Activated CD8-positive, alpha-beta T cell treated with anti-CD3 and anti-CD28 coated beads for 36 hours (primary cell): ENCODE data around the gene RNF151. TPM values are rescaled to one million over a fixed set of nuclear protein-coding genes. Genes with fewer than 3 reads are reported as not detected.

Experiments used
- ATAC-seq: fragments of 200-7000 bp; cut with Tn5 transposase; one replicate; pipeline ENCODE4 v1.10.0; 2021; ENCODE audit warnings: mild to moderate bottlenecking, moderate library complexity
- CTCF ChIA-PET: fragments of 350-600 bp; sonication (Branson Sonifier 250); formaldehyde crosslinking; loops from one replicate; lab custom pipeline; 2021; ENCODE audit warnings: antibody characterized with exemption; lab: Charles Lee
- POLR2A ChIA-PET: fragments of 350-600 bp; sonication (Branson Sonifier 250); formaldehyde crosslinking; loops from one replicate; lab custom pipeline; 2021; ENCODE audit warnings: antibody characterized with exemption; lab: Charles Lee
- DNase-seq: peaks from one replicate; pipeline ENCODE4 v3.0.0-alpha.2; 2020
- H3K27ac Mint-ChIP-seq: one replicate; pipeline ENCODE4 v1.8.0; 2021; ENCODE audit warnings: mild to moderate bottlenecking, mixed read lengths
- H3K27me3 Mint-ChIP-seq: one replicate; pipeline ENCODE4 v1.8.0; 2021; ENCODE audit warnings: mixed read lengths
- H3K36me3 Mint-ChIP-seq: one replicate; pipeline ENCODE4 v1.8.0; 2021; ENCODE audit warnings: low read depth, mixed read lengths
- H3K4me1 Mint-ChIP-seq: one replicate; pipeline ENCODE4 v1.8.0; 2021; ENCODE audit warnings: low read depth, mixed read lengths
- H3K4me3 Mint-ChIP-seq: one replicate; pipeline ENCODE4 v1.8.0; 2021; ENCODE audit warnings: mild to moderate bottlenecking, moderate library complexity, mixed read lengths
- H3K9me3 Mint-ChIP-seq: one replicate; pipeline ENCODE4 v1.8.0; 2021; ENCODE audit warnings: mixed read lengths
- intact Hi-C: fragments of 100-400 bp; cut with micrococcal nuclease; formaldehyde crosslinking; loops from one replicate; pipeline ENCODE4 v1.10.0; 2022
- total RNA-seq, 2 experiments: library from RNA; stranded (reverse); gene quantifications; one replicate each; pipeline ENCODE4 v1.2.3, GENCODE V29; 2021
- TF ChIP-seq, protein P1 (sequence below): fragments of 200-600 bp; IDR thresholded peaks from one replicate; pipeline ENCODE4 v1.8.0; 2022; ENCODE audit warnings: antibody characterized with exemption, mild to moderate bottlenecking

RNF151 gene
- total RNA-seq, 2 experiments from 2014 or later, result not detected

GRCh38 chr16:1984347-1985225 is 17.9 kb downstream of the RNF151 start:
- Mint-ChIP-seq H3K27ac (peak overlapping the region; percentile 30), H3K4me3 (peak overlapping the region; percentile 89), H3K36me3 (peaks cover 16% of the 10 kb centered on the region), H3K27me3 (peaks cover 44% of the 10 kb centered on the region), H3K9me3 (no peaks in the 10 kb centered on the region), H3K4me1 (peaks cover 19% of the 10 kb centered on the region)
- TF ChIP-seq, protein P1, sequence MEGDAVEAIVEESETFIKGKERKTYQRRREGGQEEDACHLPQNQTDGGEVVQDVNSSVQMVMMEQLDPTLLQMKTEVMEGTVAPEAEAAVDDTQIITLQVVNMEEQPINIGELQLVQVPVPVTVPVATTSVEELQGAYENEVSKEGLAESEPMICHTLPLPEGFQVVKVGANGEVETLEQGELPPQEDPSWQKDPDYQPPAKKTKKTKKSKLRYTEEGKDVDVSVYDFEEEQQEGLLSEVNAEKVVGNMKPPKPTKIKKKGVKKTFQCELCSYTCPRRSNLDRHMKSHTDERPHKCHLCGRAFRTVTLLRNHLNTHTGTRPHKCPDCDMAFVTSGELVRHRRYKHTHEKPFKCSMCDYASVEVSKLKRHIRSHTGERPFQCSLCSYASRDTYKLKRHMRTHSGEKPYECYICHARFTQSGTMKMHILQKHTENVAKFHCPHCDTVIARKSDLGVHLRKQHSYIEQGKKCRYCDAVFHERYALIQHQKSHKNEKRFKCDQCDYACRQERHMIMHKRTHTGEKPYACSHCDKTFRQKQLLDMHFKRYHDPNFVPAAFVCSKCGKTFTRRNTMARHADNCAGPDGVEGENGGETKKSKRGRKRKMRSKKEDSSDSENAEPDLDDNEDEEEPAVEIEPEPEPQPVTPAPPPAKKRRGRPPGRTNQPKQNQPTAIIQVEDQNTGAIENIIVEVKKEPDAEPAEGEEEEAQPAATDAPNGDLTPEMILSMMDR, result no peak
- CTCF ChIA-PET, result interaction anchor here (1.0 to 2.4 kb wide), 4 partner anchors 19 to 156 kb away, joined by 3 to 9 read pairs (median 6); partner anchors contain the start of gene RPS2
- intact Hi-C loops, result no loop called here
- POLR2A ChIA-PET, result interaction anchor here (0.8 to 29.2 kb wide), 7 partner anchors 9 to 221 kb away, joined by 3 to 505 read pairs (median 4); partner anchors contain the start of genes NDUFB10, RNF151, RPS2 and TBL3
- no peak for DNase-seq
- ATAC-seq, result peak; percentile 10

- ChIA-PET POLR2A (interaction anchor here (1.0 to 29.2 kb wide), 5 partner anchors 20 to 220 kb away, joined by 4 to 505 read pairs (median 6); partner anchors contain the start of genes NDUFB10, RNF151, RPS2 and TBL3), CTCF (interaction anchor here (1.0 to 2.4 kb wide), 3 partner anchors 18 to 21 kb away, joined by 3 to 9 read pairs (median 4); partner anchors contain the start of gene RPS2)
- DNase-seq (no peak), ATAC-seq (no peak)
- no peaks in the 10 kb centered on the region for H3K9me3 Mint-ChIP-seq
- intact Hi-C loops, result no loop called here
- peak overlapping the region; percentile 89 for H3K4me3 Mint-ChIP-seq
- peaks cover 19% of the 10 kb centered on the region for H3K4me1 Mint-ChIP-seq
- TF ChIP-seq, protein P1, result no peak
- H3K27me3 Mint-ChIP-seq, result peaks cover 39% of the 10 kb centered on the region
- H3K27ac Mint-ChIP-seq, result no peak overlapping the region
- H3K36me3 Mint-ChIP-seq, result peaks cover 16% of the 10 kb centered on the region
These were observed 19.0 kb downstream of the RNF151 start for GRCh38 chr16:1985466-1986150.

GRCh38 chr16:1987198-1987597 is 20.5 kb downstream of the RNF151 start:
- Mint-ChIP-seq H3K4me3 (no peak overlapping the region), H3K9me3 (no peaks in the 10 kb centered on the region), H3K27me3 (peaks cover 29% of the 10 kb centered on the region), H3K36me3 (peaks cover 16% of the 10 kb centered on the region), H3K27ac (no peak overlapping the region), H3K4me1 (peaks cover 20% of the 10 kb centered on the region)
- DNase-seq, result no peak
- TF ChIP-seq, protein P1, result no peak
- ChIA-PET CTCF (interaction anchor here (1.0 kb wide), 1 partner anchor 17 kb away, joined by 3 read pairs; no protein-coding TSS in a partner anchor), POLR2A (interaction anchor here (1.3 to 29.2 kb wide), 4 partner anchors 11 to 166 kb away, joined by 3 to 505 read pairs (median 44); partner anchors contain the start of genes NDUFB10, RNF151, RPS2 and TBL3)
- ATAC-seq, result no peak
- intact Hi-C loops, result no loop called here

DNA sequence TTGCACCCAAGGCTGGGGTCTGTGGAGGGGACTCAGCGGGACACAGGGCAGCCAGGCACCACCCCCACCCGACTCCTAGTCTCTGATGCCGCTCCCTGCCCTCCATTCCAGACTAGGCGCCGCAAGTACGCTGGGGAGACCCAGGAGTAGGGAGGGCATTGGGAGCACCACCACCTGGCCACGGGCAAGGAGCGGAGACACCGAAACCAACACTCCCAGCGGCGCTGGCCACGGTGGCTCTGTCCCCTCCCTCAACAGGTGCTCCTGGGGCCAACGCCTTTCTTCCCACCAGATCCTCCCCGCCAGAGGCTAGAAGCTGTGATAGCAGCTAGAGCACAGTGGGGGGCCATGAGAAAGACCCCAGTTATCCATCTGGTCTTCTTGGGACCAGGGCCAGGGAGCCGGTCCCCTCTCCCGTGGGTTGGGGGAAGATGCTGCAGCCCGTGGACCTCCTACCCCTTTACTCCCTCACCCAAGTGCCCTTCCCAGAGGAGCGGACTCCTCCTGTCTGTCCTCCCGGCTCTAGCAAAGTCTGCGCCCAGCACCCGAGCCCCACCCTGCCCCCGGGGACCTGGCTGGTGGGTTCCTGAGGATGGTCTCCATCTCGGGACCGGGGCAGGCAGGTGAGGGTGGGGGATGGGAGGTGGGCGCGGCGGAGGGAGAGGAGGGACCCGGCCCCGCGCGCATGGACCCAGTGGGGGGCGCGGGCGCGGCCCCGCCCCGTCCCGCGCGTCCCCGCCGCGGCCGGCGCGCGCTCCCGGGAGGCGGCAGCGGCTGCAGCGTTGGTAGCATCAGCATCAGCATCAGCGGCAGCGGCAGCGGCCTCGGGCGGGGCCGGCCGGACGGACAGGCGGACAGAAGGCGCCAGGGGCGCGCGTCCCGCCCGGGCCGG is 22.8 kb downstream of the RNF151 start, which contains the start of gene SYNGR3:
Gene SYNGR3, plus strand, starts transcription at position 762 of the 892 bp plus-strand sequence. CDS start 133 bp downstream, outside the sequence.
- H3K9me3 Mint-ChIP-seq, result no peaks in the 10 kb centered on the region
- DNase-seq, result peak; percentile 36
- POLR2A ChIA-PET, result interaction anchor here (0.8 to 29.2 kb wide), 7 partner anchors 8 to 164 kb away, joined by 3 to 505 read pairs (median 14); partner anchors contain the start of genes NDUFB10, NOXO1, RNF151 and RPS2
- TF ChIP-seq, protein P1, result no peak
- peaks cover 16% of the 10 kb centered on the region for H3K36me3 Mint-ChIP-seq
- CTCF ChIA-PET, result no interaction called here
- peaks cover 20% of the 10 kb centered on the region for H3K4me1 Mint-ChIP-seq
- peak within 1 kb of the TSS; percentile 76 for H3K27ac Mint-ChIP-seq
- ATAC-seq, result no peak
- H3K4me3 Mint-ChIP-seq, result peak within 1 kb of the TSS; percentile 71
- peaks cover 18% of the 10 kb centered on the region for H3K27me3 Mint-ChIP-seq
- intact Hi-C loops, result no loop called here
